Thoracic aorta (tissue), 2 donors: ENCODE results near the gene TPBGL. TPM values are rescaled to one million over a fixed set of nuclear protein-coding genes. Genes with fewer than 3 reads are reported as not detected.

Source experiments
- ATAC-seq: fragments of 150-250 bp; one replicate; pipeline ENCODE4 v1.8.0; 2017; ENCODE audit warnings: low read depth; ENCODE audit not compliant: insufficient number of reproducible peaks, low FRiP score
- DNase-seq: peaks from one replicate; pipeline ENCODE4 v3.0.0-alpha.2; 2020; ENCODE audit warnings: low spot score
- H3K27ac ChIP-seq, 2 donors: fragments of 200-600 bp; sonication (generic); 1 replicate in 1 of 2; 2 replicates in 1 of 2; pipeline ENCODE4 v1.5.1; 2016; ENCODE audit warnings: mild to moderate bottlenecking in 2 of 2, moderate library complexity in 2 of 2
- H3K27me3 ChIP-seq: fragments of 200-600 bp; sonication (generic); replicated peaks from 2 replicates; pipeline ENCODE4 v1.6.0; 2016; ENCODE audit warnings: mild to moderate bottlenecking; ENCODE audit not compliant: insufficient read depth
- H3K36me3 ChIP-seq: fragments of 200-600 bp; sonication (generic); one replicate; pipeline ENCODE4 v1.5.1; 2016
- H3K4me1 ChIP-seq, 2 donors: fragments of 200-600 bp; sonication (generic); 1 replicate in 1 of 2; 2 replicates in 1 of 2; pipeline versions ENCODE4 v1.5.1 to v1.6.0; 2016; ENCODE audit warnings: low read depth in 2 of 2, mild to moderate bottlenecking in 1 of 2; ENCODE audit not compliant: control insufficient read depth in 1 of 2
- H3K4me3 ChIP-seq: fragments of 200-600 bp; sonication (generic); 2 replicates; pipeline ENCODE4 v1.5.1; 2016; ENCODE audit warnings: mild to moderate bottlenecking
- H3K9me3 ChIP-seq: fragments of 200-600 bp; sonication (generic); 2 replicates; pipeline ENCODE4 v1.5.1; 2016
- CTCF ChIP-seq: fragments of 200-600 bp; sonication (generic); IDR thresholded peaks from one replicate; pipeline ENCODE4 v1.5.1; 2019; ENCODE audit warnings: antibody characterized with exemption
- total RNA-seq, 2 donors: library from RNA; depleted of rRNA; stranded (reverse); fragments of >200 nt; gene quantifications; one replicate each; pipeline versions ENCODE4 v1.1.0 to v1.2.3, GENCODE V29; 2016

Gene TPBGL
- total RNA-seq, 2 donors from 2014 or later = 0.21 TPM; not detected in 1

- DNase-seq (no peak), ATAC-seq (no peak)
- H3K9me3 ChIP-seq = no peaks in the 10 kb centered on the region
- no peaks in the 10 kb centered on the region for H3K4me1 ChIP-seq
- no peaks in the 10 kb centered on the region for H3K36me3 ChIP-seq
- H3K27ac ChIP-seq = no peak overlapping the region
- no peak overlapping the region for H3K4me3 ChIP-seq
- no peaks in the 10 kb centered on the region for H3K27me3 ChIP-seq
- TF ChIP-seq CTCF = no peak
Observed at GRCh38 chr11:75262961-75263852, 22.6 kb downstream of the TPBGL start.

- Histone ChIP-seq H3K4me3 (no peak overlapping the region), H3K27me3 (no peaks in the 10 kb centered on the region), H3K4me1 (no peaks in the 10 kb centered on the region), H3K27ac (no peak overlapping the region), H3K36me3 (no peaks in the 10 kb centered on the region), H3K9me3 (no peaks in the 10 kb centered on the region)
- ATAC-seq (no peak), DNase-seq (no peak)
- no peak for TF ChIP-seq CTCF
Observed at GRCh38 chr11:75263944-75264349, 23.4 kb downstream of the TPBGL start.

- Histone ChIP-seq H3K9me3 (no peaks in the 10 kb centered on the region), H3K27me3 (no peaks in the 10 kb centered on the region), H3K4me1 (no peaks in the 10 kb centered on the region), H3K4me3 (no peak overlapping the region), H3K36me3 (no peaks in the 10 kb centered on the region), H3K27ac (no peak overlapping the region)
- no peak for DNase-seq
- ATAC-seq = no peak
- TF ChIP-seq CTCF = no peak
Observed at GRCh38 chr11:75264356-75264755, 23.8 kb downstream of the TPBGL start.

GRCh38 chr11:75264971-75265370, 24.4 kb downstream of the TPBGL start:
- DNase-seq = no peak
- H3K27ac ChIP-seq = no peak overlapping the region
- H3K36me3 ChIP-seq = no peaks in the 10 kb centered on the region
- no peaks in the 10 kb centered on the region for H3K9me3 ChIP-seq
- no peaks in the 10 kb centered on the region for H3K4me1 ChIP-seq
- TF ChIP-seq CTCF = no peak
- no peak overlapping the region for H3K4me3 ChIP-seq
- ATAC-seq = no peak
- no peaks in the 10 kb centered on the region for H3K27me3 ChIP-seq

- Histone ChIP-seq H3K4me3 (no peak overlapping the region), H3K9me3 (no peaks in the 10 kb centered on the region), H3K36me3 (no peaks in the 10 kb centered on the region), H3K27ac (no peak overlapping the region), H3K4me1 (no peaks in the 10 kb centered on the region), H3K27me3 (no peaks in the 10 kb centered on the region)
- ATAC-seq = no peak
- no peak for TF ChIP-seq CTCF
- no peak for DNase-seq
Observed at GRCh38 chr11:75265851-75266531, 25.4 kb downstream of the TPBGL start.
